HG02623 (cell line): ENCODE data around the gene EXOC8.
"Not testable (repeated sequence)": the region's sequence is repeated elsewhere in the genome, so short reads cannot be mapped to it uniquely, and the experiment has no call there.

Source experiments
- ATAC-seq: cut with Tn5 transposase; IDR thresholded peaks from one replicate; pipeline ENCODE4 v1.9.1; 2021; ENCODE audit warnings: moderate library complexity; ENCODE audit not compliant: unreplicated experiment

EXOC8 gene

DNA sequence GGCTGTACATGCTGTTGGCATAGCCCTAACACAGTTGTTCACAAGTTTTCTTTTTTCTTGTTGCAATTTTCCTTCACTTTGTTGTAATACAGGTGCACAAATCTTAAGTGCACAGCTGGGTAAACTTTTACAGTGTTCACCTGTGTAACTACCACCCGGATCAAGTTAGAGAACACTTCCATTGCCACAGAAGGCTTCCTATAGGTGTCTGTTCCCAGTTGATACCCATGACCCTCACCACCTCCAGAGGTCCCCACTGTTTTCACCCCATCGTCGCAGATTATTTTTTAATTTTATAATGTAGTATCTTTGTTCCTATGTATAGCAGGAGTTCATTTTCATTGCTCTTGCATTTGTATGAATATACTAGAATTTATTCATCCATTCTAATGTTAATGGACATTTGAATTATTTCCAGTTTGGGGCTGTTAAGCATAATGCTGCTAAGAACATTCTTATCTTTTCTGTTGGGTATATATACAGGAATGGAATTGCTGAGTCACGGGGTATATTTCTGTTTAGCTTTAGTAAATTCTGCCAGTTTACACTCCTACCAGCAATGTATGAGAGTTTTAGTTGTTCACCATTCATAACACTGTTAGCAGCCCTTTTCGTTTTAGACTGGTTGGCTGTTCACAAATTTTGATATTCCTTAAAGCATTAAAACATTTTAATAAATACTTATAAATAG lies 16.8 kb upstream of the EXOC8 start:
- no peak for ATAC-seq

DNA sequence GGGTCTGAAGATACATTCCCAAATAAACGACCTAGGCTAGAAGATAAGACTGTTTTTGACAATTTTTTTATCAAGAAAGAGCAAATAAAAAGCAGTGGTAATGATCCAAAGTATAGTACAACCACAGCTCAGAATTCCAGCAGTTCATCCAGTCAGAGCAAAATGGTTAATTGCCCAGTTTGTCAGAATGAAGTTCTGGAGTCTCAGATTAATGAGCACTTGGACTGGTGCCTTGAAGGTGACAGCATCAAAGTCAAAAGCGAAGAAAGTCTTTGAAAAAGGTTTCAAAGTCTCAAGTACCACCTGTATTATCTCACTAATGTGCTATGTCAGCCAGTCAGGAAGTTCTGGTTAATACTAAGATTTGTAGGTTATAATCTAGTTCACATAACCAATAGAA lies 15.4 kb upstream of the EXOC8 start:
- no peak for ATAC-seq

DNA sequence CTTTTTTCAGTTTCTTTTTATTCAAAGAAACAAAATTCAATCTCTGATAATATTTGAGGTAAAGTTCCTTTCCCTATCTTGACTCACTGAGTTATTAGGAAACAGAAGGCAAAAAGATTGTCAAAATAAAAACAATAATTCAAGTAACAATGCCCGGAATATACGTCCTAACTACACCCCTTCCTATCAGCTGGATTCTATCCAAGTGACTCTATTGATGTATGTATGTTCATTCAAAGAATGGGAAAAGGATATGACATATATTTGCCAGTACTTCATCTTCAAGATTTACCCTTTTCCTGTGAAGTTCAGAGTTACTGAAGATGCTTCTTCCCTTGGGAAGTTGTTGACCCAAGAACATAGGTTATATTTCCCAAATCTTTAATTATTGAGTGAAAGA lies 14.2 kb upstream of the EXOC8 start:
- ATAC-seq, result no peak

DNA sequence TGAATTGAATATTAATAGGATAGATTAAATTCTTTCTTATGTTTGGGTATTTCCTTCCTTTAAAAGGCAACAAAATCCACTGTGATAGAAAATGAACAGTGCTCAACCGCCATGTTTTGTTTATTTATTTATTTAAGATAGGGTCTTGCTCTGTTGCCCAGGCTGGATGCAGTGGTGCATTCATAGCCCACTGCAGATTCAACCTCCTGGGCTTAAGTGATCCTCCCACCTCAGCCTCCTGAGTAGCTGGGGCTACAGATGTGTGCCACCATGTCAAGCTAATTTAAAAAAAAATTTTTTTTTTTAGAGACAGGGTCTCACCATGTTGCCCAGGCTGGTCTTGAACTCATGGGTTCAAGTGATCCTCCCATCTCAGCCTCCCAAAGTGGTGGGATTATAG lies 11.2 kb upstream of the EXOC8 start:
- not testable (repeated sequence) for ATAC-seq

DNA sequence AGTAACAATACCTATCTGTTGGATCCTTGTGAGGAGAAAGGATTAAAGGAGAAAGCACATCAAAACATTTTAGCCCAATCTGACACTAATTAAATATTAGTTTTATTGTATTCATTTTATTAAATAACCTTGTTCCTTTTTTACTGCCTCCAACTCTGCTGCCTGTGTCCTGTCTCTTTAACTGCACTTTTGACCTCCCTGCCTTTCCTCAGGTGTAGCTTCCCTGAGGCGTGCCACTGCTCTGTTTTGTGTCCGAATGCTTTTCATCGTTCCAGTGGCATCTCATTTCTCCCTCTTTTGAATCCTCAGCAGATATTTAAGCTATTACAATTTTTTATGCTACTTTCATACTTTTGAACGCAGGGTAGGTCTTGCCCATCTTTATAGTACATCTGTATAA lies 10.8 kb upstream of the EXOC8 start:
- ATAC-seq, result no peak

DNA sequence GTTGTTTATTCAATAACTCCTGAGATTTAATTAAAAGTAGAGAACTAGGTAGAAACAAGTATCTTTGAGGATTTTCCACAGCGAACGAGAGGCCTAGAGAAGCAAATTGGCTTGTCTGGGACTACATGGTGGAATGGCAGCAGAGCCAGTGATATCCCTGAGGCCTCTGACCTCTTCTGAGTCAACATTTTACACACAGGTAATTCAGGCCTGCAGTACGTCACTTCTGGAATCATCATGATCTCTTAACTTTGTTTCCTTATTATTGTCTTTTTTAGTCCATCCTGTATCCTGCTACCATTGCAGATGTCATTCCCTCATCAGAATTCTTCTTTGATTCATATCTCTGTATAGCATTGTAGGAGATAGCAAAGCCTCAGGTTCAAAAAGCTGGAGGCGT lies 10.3 kb upstream of the EXOC8 start:
- ATAC-seq, result no peak

DNA sequence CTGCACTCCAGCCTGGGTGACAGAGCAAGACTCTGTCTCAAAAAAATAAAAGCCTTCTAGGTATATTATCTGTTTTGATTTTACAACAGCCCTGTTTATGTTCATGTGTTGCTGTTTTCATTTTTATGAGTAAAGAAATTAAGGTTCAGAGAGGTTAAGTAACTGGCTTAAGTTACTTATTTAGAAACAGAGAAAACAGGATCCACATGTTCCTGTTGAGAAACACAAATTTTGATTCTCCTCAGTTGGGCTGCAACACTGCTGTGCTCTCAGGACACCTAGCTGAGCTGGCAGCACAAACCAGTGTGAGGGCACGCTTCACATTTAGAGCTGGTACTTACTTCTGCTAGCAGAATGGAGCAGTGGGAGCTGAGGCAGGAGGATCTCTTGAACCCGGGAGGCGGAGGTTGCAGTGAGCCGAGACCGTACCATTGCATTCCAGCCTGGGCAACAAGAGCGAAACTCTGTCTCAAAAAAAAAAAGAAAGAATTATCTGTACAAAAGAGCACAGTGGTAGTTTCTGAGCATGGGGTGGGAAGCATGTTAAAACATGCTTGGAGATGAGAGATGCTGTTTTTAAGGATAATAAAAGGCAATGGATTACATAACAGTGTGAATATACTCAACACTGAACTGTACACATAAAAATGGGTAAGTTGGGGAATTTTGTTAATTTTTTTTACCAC lies 2.8 kb upstream of the EXOC8 start:
- no peak for ATAC-seq

DNA sequence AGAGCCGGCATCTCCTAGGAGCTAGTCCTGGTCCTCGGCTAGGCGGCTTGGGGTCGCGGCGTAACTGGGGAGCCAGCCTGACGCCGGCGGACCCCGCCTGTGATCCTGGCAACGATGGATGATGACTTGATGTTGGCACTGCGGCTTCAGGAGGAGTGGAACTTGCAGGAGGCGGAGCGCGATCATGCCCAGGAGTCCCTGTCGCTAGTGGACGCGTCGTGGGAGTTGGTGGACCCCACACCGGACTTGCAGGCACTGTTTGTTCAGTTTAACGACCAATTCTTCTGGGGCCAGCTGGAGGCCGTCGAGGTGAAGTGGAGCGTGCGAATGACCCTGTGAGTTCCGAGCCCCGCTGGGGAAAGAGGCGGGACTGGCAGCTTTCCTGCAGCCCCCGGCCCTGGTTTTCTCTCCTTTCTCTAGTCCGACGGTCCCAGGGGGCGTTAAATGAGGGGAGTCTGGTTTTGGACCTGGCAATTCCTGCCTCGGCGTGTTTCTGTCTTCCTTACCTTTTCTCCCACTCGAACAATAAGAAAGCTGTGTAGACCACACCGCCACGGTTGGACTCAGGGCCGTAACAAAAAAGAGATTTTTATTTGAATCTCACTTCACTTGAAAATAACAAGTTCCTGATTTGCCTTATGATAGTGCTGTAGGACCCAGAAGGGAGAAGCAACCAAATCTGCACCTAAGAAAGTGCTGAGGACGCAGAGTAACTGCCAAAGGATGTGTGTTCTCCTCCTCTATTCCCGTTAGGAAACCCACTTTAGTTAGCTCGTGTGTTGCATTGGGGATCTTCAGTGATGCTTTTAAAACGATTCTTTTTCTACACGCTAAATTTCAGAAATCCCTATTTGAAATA lies 847 bp upstream of the EXOC8 start, which contains the start of gene SPRTN:
SPRTN (plus strand) TSS at position 24 of the 859 bp plus-strand sequence; CDS start at position 115, 91 bp downstream.
- peak; percentile 5 for ATAC-seq

DNA sequence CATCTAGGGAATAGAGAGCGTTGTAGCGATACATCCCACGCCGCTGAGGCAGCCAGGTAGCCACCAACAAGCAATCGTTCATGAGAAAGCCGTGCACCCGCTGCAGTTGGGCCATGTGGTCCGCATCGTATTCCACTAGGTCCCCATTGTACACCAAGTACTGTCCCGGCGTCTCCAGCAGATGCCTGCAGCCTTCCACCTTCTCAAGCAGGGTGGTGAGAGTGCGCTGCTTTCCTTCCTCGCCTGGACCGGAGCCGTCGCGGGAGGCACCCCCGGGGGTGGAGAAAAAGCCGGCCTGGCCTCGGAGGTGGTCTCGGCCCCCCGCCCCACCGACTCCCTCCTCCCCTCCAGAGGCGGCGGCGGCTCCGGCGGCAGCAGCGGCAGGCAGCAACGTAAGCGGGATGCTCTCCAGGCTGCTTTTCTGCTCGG lies 595 bp downstream of the EXOC8 start:
- ATAC-seq, result no peak

DNA sequence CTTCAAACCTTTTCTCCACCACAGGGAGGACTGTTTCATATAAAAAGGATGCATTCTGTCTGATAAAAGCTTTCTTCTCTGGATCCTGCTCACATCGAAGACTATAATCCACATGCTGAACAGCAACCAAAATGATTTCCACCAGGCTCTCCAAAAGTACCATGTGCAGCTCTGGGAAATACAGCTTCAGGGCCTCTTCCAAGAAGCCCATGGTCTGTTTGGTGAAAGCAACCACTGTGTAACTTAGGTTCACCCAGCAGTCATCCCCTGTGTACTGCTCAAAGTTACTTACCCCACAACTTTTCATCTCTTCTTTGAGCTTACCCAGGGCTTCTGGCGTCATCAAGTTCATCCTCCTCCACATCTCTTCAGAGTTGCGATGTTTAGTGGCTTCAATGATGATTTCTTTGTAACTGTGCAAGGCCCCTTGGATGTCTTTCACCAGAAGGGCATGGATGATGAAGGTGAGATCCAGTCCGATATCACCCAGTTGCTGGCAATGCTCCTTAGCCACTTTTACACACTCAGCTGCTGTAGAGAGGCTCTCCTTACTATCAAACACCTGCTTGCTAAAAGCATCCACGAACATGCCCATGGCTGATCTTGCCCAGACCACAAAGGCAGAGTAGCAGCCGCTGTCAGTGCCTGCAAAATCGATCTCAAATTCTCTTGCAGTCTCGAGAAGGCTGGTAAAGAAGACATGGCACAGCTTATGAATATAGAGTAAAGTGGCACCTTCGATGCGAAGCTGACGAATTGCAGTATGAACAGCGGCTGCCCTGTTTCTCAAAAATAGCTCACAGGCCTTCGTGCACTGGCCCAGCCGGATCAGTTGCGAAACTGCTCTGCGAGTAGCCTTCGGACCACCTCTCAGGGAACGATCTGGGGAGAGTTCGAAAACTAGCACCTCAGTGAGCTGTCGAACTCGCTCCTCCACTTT lies 1.7 kb downstream of the EXOC8 start:
- no peak for ATAC-seq

DNA sequence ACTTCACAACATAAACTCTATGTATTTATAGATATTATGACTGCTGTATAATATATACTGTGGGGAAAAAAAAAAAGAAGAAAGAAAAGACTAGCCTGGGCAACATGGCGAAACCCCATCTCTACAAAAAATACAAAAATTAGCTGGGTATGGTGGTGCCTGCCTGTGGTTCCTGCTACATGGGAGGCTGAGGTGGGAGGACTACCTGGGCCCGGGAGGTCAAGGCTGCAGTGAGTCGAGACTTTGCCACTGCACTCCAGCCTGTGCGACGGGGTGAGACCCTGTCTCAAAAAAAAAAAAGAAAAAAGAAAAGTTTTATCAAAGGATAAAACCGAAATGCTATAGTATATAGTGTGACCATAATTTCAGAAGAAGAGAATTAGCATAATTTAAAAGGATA lies 2.7 kb downstream of the EXOC8 start:
- ATAC-seq, result no peak

DNA sequence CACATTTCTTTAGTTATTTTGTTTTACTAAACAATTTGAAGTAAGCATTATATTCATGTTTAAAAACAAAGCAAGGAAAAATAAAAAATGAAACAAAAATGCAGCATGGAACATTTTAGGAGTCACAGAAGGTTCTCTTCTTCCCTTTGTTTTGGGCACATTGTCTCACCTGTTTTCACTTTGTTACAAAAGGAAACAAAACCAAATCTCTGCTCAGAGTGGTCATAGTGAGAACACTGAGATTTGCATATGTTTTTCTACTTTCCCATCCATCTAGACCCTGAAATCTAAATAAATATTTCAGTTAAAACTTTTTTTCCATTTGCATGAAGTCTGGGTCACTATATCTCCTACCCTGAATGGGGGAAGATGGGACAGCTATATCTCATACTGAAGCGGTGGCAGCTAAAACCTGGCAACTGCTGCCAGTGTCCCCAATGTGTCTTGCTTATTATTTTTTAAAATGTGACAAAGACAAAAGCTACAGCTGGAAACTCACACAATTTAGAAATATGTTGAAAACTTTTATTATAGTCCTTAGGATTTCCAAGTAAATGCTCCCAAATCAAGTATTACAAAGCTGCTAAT lies 3.5 kb downstream of the EXOC8 start:
- no peak for ATAC-seq

DNA sequence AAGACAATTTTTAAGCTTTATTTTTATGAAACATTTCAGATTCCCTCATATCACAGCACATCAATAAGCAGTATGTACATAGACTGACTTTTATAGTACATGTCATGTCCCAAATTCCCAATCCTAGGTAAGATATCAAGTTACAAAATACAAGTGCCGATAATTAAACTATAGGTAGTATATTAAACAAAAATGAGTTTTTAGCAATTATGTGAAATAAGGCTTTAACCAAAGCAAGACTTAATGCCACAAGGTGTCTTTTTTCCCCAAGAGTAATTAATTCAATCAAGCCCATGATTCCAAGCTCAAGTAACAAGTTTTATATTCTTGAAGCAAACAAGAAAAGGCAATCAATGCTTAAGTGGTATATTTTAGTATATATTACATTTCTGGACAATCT lies 4.9 kb downstream of the EXOC8 start:
- no peak for ATAC-seq

DNA sequence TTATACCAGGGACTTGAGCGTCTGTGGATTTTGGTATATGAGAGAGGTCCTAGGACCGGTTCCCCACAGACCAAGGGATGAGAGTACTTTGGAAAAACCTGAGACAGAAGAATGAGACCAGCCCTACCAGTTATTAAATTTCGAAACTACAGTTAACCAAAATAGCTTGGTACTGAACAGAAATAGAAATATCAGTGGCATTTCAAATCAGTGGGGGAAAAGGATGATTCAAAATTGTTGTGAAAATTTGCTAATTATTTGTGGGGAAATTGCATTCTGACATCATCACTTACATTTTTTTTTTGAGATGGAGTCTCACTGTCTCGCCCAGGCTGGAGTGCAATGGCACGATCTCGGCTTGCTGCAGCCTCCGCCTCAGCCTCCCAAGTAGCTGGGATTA lies 8.2 kb downstream of the EXOC8 start:
- no peak for ATAC-seq

DNA sequence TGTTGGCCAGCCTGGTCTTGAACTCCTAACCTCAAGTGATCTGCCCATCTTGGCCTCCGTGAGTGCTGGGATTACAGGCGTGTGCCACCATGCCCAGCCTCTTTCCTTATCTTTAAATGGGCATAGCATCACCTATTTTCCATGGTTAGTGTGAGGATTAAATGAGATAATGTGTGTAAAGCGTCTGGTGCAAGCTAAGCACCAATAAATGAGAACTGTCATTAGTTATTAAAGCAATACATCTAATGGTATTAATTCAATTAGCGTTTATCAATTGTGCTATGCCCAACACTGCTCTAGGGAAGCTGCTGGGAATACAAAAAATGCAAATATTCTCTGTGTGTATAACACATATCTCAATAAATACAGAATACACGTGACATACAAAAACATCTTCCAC lies 10.0 kb downstream of the EXOC8 start:
- no peak for ATAC-seq

DNA sequence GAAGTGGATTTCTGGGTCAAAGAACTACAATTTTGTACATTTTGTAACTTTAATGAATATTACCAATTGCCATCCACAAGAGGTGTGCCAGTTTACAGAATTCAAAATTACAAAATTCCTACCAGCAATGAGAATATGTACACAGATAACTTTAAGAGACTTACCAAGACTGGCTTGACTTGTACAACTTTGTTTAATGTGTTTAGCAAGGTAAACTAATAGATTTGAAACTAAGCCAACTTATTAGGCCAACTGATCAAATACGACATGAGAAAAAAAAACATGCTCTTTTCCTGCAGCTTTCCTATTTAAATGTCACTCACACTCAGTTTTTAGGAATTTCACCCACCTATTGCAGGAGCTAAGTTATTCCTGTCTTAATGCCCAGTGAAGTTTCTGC lies 11.4 kb downstream of the EXOC8 start:
- no peak for ATAC-seq

DNA sequence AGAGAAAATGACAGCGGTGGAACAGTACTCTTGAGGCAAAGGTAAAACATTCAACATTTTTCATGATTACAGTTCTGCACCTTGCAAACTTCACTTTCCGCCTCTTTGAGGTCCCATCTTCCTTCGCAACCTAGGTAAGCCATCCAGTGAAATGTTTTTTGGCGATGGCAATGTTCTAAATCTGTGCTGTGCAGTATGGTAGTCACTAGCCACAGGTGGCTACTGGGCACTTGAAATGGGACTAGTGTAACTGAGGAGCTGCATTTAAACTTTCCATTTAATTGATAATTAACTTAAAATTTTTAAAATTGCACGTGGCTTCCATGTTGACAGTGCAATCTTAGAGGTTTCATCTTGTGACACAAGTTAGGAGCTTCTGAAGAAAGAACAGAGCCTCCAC lies 13.0 kb downstream of the EXOC8 start:
- no peak for ATAC-seq

DNA sequence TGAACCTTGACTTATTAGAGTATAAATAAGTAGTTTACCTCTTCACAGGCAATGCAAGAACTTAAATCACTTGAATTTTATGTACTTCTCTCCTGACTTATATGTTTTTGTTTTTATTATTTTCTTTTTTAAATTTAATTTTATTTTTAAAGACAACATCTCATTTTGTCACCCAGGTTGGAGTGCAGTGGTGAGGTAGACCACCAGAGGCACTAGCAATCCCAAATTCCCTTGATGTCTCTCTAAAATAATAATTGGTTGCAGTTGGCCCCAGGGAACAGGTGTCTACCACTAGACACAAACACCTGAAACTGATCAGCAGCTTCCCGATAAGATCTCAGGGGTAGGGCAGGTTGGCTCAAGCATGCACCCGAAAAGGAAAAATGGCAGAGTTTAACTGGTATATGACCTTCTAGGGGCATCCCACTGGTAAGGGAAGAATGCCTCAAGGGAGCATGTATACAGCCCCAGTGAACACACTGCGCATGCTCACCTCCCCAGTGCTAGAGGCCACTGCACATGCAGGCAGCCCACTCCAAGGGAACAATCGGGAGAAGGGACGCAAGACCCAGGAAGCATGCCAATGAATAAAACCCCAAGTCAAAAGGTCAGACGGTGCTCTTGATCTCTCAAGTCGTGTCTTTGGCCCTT lies 14.6 kb downstream of the EXOC8 start:
- no peak for ATAC-seq

DNA sequence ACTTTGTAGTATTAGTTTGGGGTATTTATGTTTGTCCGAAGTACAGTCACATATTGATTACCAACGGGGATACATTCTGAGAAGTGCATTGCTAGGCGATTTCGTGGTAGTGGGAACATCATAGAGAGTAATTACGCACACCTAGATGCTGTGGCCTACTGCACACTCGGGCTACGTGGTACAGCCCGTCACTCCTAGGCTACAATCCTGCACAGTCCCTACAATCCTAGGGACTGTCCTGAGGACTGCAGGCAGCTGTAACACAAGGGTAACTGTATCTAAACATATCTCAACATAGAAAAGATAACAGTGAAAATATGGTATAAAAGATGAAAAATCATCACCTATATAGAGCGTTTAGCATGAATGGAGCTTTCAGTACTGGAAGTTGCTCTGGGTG lies 18.6 kb downstream of the EXOC8 start:
- no peak for ATAC-seq

DNA sequence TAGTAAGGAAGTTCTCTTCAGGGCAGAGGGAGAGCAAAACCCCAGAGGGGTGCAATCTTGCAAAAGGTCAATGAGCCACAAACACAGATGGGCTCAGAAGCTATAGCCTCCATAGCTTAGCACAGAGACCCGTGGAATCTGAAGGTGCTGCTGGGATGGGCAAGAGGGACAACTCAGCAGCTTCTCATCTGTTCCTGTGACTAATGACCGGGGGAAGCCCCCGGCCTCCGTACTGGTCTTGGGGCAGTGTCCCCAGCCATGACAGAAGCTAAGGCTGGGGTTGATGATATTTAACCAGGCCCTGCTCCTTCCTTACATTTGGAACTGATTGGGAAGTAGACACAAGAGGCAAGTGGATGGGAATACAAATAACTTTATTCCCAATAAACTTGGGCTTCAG lies 19.1 kb downstream of the EXOC8 start:
- ATAC-seq, result no peak
